Measurements from ENCODE around the gene GTPBP1.

GRCh38 chr22:38725900-38726655 is 20.3 kb downstream of the GTPBP1 start:
- TF ChIP-seq POLR2A (IDR thresholded peaks at IDR 0.05): no peak
- no peak for TF ChIP-seq EP300 (IDR thresholded peaks at IDR 0.05)
- no peak for TF ChIP-seq CTCF (IDR thresholded peaks at IDR 0.05)

Data from suprapubic skin (tissue), 3 donors.